Stimulated activated CD8-positive, alpha-beta memory T cell treated with anti-CD3 and anti-CD28 coated beads, Interleukin-15, amount 100 ng/mL, for 48 hours (primary cell): ENCODE results near the gene TMEM225B.
"Not testable (repeated sequence)": the region's sequence is repeated elsewhere in the genome, so short reads cannot be mapped to it uniquely, and the experiment has no call there.

Source experiments
- DNase-seq, 2 donors: peaks; one replicate each; pipeline ENCODE4 v3.0.0-alpha.2; 2020; ENCODE audit warnings: low read depth in 2 of 2

Gene TMEM225B

DNA sequence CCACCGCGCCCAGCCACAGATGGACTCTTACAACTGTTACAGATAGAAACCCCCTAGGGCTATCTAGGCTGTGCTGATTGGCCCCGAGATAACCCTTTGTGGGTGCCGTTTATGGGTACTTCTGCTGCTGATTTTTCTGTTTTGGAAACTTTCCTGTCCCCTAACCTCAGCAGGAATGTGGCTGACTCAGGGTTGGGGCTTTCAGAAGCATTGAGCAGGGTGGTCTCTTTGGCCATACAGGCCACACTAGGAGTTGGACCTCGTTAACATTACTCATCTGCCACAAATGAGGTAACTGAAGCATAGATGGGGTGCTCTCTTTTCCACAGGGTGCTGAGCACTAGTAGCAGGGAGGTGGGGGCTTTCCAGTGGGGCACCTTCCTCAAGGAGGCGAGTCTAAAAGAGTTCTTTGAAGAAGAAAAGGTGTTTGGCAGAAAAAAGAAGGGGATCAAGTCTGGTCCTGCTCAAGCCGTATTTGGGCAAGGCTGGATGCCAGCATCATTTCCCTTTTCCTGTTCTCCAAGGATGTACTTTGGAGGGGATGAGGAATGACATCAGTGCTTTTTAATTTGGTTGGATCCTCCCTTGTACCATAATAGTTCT, 25.1 kb downstream of the TMEM225B start:
- peak; percentile 42 to 55 for DNase-seq

DNA sequence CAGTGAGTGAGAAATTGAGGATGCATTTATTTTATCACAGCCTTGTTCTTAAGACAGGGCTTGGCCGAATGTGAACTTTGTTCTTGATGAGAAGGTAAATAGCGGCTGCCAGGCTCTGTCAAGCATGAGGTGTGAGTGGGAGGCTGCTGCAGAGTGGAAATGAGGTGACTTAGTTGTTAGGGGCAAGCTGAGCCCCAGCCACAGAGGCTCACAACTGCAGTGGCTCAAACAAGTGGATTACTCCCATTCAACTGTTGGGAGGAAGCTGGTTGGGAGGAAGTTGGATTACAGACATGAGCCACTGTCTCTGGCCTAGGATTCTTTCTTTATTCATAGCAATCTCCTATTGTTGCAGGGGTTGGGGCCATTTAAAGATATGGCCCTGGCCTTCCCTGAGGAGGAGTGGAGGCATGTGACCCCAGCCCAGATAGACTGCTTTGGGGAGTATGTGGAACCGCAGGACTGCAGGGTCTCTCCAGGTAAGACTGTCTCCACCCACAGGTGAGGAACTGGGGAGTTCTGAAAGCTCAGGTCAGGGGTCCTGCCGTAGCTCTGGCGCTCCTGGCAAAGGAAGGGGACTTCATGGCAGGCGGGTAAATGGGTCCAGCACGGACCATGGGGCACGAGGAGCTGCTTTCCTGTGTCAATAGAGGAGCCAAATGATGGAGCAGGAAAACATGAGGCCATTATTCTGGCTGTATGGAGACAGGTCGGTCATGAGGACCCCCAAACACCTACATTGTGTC, 25.8 kb downstream of the TMEM225B start:
- DNase-seq, result peak in 1 of 2 donors; percentile 43

DNA sequence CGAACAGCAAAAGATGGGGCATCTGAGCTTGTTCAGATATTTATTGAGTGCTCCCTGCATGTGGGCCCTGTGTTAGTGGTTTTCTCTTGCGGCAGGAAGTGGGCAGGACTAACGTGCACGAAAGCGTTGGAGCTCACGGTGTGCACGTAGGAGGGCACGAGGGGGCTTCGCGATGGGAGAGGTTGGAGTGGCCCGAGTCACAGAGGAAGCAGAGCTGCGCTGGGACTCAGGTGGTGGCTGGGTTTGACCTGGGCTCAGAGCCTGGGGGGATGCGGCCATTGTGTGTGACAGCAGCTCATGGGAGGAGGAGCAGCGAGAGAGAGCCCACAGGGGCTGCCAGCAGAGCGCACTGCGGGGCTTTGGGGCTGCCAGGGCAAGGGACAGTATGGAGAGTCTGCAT, 26.4 kb downstream of the TMEM225B start:
- DNase-seq, result peak; percentile 72 to 73

DNA sequence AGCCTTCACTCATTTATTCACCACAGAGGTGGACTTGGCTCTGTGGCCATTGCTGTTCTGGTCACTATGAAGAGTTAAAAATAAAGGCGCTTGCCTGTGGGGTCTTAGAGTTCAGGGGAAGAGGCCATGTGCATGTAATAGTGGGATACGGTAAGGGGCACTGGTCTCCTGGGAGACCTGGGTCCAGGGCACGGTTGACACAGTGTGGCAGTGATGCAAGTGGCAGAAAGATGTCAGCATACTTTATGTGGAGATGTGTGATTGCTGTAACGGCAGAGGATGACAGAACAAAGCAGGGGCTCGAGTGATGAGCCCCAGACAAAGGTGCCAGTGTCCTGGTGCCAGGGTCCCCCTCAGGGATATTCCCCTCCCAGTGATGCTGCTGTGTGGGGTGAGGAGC, 27.3 kb downstream of the TMEM225B start:
- no peak for DNase-seq

DNA sequence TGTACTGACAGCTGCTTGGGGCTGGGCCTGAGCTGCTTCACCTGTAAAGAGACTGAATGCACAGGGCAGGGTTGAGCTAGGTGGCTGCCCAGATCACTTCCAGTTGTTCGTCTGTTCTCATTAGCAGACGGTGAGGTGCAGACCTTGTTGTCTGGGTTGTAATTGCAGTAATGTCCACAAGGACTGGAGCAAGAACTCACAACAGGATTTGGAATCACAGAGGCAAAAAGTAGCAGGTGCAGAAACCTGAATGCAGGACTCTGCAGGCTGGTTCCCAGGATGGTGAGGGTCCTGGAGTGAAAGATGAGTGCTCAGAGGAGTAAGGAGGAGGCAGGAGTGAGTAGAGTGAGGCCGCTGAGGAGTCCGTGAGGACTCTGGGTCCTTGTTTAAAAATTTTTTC, 27.9 kb downstream of the TMEM225B start:
- DNase-seq, result no peak

DNA sequence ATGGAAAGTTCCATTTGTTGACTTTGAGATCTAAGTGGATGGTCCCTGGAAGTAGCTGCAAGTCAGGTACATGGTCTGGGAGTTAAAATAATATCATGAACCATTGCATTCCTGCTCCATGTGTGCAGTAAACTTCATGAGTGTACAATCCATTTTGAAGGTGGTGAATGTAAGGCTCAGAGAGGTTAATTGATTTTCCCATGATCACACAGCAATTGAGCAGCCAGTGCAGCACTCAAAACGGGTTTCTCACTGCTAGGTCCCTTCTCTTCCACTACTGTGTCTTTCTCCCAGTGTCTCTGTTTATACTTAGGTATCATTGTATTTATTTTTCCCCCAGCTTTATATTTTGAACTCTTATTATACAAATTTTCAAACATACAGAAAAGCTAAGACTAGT, 28.6 kb downstream of the TMEM225B start:
- DNase-seq, result no peak

DNA sequence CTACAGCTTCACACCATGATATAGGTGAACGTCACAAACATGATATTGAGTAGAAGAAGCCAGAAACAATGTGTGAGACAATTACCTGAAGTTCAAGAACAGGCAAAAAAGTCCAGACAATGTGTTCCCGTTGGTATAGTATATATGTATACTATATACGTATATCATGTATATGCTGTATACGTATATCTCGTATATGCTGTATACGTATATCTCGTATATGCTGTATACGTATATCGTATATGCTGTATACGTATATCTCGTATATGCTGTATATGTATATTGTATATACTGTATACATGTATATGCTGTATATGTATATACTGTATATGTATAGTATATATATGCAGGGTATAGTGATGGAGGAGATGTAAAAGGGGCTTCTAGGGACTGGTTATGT, 29.4 kb downstream of the TMEM225B start:
- no peak for DNase-seq

DNA sequence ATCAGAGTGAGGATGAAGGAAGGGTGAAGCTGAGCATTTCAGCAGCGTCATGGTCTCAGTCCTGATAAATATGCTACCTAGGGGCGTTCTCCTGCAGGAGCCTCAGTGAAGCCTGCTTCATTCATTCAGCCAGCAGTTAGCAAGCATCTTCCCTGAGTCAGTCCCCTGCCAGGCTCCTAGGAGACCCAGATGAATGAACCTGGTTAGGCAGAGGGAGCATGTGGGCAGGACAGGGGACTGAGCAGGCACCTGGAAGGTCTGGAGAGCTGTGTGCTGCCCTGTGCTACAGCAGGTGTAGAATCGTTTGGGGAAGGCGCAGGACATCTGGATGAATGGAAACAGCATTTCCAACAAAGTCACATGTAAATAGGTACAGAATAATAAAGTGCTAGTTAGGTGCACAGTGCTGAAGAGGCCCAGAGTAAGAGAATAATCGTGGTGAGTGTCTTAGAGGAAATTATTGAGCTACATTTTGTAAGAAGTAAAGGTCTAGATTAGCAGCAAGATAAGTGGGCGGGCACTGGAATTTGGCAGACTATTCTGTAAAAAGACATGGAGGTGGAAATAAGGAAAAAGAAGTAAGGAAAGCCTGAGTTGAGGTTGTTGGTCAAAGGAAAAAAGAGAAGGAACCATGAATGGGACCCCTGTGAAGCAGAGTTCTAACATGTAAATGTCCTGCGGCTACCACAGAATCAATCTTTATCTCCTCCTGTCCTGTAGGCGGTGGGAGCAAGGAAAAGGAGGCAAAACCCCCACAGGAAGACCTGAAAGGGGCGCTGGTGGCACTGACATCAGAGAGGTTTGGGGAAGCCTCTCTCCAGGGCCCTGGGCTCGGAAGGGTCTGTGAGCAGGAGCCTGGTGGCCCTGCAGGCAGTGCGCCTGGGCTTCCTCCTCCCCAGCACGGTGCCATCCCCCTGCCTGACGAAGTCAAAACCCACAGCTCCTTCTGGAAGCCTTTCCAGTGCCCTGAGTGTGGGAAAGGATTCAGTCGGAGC, 30.7 kb downstream of the TMEM225B start:
- DNase-seq, result no peak

DNA sequence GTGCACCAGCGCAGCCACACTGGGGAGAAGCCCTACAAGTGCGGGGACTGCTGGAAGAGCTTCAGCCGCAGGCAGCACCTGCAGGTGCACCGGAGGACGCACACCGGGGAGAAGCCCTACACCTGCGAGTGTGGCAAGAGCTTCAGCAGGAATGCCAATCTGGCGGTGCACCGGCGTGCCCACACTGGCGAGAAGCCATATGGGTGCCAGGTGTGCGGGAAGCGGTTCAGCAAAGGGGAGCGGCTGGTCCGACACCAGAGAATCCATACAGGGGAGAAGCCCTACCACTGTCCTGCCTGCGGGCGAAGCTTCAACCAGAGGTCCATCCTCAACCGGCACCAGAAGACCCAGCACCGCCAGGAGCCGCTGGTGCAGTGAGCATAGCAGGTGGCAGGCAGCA, 31.6 kb downstream of the TMEM225B start:
- DNase-seq, result no peak

DNA sequence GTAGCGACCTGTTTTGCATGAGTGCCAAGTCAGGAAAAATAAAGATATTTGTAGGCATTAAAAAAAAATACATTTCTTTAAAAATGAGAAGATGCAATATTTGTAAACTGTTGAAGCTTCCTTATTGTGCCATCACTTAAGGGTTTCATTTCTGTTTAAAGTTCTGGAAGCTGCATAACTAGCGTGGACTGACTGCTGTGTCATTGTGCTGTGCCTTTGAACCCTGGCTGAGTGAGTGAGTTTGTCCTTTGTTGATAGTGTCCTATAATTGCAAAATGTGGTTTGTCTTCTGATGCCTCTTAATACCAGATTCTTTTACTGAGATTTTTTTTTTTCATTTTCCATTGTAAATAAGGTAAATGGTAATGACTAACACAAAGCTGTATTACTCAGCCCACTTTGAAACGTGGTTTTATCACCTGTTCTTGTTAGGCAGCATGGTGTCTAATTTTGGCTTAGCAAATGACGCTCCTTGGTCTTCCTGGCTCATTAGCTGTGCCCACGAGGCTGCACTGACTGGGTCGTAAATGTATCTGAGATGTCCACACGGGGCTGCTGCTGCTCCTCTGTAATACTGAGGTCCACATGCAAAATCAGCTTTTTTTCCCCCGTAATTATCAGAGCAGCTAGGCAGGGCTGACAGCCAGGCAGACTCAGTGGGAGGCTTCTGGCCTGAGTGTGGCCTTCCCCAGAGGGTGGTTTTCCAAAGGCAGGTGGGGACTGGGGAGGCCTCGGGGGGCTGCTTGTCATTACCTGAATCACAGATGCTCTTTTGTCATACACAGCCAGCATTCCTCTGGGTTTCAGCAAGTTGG, 33.4 kb downstream of the TMEM225B start:
- peak in 1 of 2 donors; percentile 34 for DNase-seq

DNA sequence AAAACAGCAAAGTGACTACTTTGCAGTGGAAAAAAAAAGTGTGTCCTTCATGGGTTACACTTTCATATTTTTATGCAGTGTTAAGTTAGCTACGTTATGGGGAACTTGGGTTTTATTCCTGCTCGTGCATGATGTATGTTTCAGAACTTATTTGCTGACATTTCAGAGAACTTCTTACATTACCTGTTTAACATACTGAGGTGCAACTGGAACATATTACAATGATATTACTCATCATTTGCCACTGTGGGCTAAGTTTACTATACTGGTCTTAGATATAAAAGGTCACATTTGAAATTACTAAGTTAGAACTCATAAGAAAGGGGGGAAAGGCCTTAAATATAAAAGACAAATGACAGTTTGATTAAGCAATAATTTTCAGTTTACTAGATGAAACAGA, 39.3 kb downstream of the TMEM225B start:
- DNase-seq, result not testable (repeated sequence)

DNA sequence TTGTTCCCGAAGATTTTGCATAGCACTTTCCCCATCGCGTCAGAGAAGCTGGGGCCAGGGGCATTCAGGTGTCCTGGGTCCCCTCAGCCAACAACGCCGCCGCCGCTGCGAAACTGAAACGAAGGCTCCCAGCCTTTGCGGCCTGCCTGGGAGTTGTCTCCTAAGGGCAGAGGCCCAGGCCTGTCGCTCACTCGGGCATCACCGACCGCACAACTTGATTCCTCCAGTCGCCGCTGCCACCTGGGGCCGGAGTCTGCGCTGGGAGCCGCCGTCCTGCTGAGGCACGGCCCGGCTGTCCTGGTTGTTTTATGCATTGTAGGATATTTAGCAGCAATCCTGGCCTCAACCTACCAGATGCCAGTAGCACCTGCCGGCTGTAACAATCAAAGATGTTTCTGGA, 40.7 kb downstream of the TMEM225B start:
- DNase-seq, result no peak

DNA sequence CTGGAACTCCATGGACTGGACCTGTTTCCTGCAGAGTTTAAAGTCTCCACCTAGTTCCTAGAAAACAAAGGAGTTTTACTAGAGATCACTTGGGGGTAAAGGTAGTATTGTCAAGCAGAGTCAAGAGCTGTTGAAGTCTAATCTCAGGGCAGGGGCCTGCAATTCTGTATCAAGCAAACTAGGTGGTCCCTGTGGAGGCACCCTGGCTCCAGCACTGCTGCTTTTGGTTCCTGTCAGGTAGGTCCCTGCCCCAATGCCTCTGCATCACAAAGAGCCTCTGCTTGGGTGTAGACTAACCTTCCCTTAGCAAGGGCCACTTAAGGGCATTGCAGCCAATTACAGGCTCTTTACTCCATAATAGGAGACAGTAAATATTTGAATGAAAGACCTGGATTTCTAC, 41.2 kb downstream of the TMEM225B start:
- no peak for DNase-seq

DNA sequence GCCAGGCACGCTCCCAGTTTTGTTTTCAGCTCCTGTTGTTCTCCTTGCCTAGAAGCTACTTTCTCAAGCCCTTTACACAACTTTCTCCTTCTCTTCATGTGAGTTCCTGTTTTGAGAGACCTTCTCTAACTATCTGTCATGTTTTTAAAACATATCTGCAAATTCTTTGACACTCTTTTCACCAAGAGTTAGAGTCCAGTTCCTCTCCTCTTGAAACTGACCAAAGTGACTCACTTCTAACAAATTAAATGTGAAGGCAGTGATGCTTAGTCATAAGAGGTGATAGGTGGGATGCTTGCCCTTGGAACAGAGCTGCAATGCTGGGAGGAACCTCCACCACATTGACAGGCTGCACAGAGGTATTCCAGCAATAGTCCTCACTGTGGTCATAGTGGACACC, 44.0 kb downstream of the TMEM225B start:
- no peak for DNase-seq

DNA sequence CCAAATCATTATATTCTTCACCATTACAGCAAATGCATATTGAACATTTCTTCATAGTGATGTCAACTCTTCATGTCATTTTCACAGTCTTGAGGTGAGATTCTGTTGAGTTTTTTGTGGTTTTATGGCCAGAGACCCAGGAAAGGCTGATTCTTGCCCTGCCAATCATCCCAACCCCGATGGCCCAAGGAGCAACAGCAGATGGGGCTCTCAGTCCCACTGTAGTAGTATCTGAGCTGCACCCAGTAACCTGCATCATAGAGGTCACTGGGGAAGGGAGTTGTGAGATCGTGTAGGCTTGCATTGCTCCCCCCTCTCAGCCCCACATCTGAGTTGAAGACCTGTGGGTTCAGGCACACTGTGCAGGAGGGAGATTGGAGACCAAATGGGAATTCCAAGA, 45.4 kb downstream of the TMEM225B start:
- no peak for DNase-seq

DNA sequence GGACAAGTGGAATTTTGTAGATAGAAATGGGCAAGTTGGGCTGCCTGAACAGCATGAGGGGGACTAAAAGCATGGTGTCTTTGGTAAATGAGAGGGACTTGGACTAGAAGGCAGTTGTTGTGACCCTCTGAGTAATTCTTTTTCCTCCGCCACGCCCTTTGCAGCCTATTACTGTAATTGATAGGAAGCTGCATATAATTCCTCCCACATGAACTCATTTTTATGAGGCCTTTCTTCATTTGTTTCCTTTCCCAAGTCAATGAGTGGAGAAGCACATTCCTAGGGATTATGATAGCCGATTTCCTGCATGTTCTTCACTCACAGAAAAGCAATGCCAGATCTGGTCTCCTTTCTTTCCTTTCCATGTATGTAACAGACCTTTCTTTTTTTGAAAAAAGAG, 46.4 kb downstream of the TMEM225B start:
- no peak for DNase-seq

DNA sequence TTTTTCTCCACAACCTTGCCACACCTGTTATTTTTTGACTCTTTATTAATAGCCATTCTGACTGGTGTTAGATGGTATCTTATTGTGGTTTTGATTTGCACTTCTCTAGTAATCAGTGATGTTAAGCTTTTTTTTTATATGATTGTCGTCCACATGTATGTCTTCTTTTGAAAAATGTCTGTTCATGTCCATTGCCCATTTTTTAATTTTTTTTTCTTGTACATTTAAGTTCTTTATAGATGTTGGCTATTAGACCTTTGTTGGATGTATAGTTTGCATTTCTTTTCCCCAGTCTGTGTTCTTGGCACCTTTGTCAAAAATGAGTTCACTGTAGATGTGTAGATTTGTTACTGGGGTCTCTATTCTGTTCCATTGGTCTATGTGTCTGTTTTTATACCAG, 47.5 kb downstream of the TMEM225B start:
- DNase-seq, result no peak

DNA sequence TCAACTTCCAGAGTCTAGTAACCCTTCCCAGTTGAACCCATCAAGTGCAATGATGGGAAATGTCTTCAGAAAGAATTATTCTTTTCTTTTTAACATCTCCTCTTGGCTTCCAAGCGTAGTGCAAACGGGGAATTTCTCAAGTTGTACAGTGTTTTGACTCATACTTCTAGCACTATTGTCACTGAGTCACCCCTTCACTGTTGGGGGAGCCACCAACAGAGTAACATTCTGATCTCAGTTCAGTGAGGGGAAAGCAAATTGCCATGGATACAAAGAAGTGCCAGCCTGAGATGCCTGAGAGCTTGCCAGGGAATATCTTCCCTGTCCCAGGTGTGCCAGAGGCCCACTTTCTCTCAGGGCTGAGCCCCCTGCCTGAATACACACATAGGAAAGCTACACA, 50.8 kb downstream of the TMEM225B start:
- no peak for DNase-seq

DNA sequence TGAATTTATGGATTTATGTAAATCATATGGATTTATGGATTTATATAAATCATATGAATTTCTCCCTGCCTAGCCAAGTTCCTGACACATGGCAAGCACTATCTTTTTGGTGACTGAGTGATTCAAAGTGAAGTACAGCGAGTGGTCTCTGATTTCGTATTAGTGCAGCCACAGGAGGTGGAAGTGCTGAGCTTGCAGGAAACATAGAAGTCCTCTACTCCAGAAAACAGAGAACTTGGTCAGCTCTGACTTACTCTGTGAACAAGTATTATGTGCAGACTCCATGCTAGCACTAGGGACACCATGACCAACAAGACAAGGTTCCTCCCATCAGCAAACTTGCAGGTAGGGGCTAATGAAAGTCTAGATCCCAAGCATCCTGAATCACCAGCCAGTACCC, 53.2 kb downstream of the TMEM225B start:
- no peak for DNase-seq

DNA sequence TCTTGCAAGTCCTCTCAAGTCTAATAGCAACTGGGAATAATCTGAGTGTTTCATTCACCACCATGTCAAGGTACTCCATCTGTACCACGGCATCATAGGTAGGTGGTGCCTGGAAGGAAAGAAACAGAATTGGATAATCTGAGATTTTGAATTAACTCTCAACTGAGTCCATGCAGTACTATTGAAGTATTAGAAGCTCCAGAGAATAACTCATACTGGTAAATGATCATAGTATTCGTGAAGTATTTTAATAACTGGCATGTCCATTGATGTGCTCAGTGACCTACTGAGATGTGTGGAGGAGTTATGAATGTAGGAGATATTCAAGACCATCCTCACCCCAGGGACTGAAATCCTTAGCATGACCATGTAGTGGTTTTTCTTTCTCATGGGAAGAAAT, 54.6 kb downstream of the TMEM225B start:
- DNase-seq, result no peak

DNA sequence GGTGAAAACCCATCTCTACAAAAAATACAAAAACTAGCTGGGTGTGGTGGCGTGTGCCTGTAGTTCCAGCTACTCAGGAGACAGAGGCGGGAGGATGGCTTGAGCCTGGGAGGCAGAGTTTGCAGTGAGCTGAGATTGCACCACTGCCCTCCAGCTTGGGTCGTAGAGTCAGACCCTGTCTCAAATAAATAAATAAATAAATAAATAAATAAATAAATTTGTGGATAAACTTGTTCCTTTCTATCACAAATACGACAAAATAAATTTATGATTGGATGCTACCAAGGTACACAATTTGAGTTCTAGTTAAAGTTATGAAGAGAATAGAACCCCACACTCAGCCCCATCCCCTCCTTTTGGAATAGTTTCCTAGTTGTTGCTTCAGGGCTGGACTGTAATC, 55.2 kb downstream of the TMEM225B start:
- not testable (repeated sequence) for DNase-seq

DNA sequence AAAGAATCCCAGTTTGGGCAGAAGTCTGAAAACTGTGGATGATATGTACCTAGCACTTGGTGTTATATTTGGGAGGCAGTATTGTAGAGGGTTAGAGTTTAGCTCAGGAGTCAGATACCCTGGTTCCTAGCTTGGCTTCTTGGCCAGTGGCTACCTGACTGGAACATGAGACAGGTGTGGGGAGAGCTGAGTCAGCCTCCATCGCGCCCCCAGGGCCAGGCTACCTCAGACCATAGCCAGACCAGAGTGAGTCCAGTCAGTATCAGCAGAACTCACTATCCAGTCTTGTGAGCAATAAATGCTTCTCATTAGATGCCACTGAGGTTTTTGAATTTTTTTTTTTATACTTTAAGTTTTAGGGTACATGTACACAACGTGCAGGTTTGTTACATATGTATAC, 55.7 kb downstream of the TMEM225B start:
- no peak for DNase-seq
